Kidney glomerular epithelial cell (primary cell): ENCODE results near the gene KAT8.
A peak's percentile ranks its signal among the peaks of the same experiment; 100 is the strongest.
"Not testable (repeated sequence)": the region's sequence is repeated elsewhere in the genome, so short reads cannot be mapped to it uniquely, and the experiment has no call there.

ENCODE experiments used
- DNase-seq: peaks from one replicate; lab custom pipeline; 2025; lab: John Stamatoyannopoulos, UW

KAT8 gene

DNA sequence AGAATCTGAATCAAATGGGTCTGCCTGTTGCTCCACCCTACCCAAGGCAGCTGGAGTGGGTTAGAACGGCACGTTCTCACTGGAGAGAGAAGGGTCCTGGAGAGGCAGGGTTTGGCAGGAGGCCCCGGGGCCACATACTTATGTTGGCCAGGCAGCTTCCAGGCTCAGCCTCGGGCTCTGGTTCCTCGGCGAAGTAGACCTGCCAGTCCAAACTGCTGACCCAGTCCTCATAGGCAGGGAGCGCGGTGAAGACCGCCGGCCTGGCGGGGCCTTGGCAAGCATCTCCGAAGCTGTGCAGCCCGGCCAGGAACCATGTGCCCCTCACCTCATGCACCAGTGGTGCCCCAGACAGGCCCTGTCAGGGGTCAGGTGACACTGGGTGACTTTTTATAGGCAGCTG lies 33.5 kb upstream of the KAT8 start:
- no peak for DNase-seq

DNA sequence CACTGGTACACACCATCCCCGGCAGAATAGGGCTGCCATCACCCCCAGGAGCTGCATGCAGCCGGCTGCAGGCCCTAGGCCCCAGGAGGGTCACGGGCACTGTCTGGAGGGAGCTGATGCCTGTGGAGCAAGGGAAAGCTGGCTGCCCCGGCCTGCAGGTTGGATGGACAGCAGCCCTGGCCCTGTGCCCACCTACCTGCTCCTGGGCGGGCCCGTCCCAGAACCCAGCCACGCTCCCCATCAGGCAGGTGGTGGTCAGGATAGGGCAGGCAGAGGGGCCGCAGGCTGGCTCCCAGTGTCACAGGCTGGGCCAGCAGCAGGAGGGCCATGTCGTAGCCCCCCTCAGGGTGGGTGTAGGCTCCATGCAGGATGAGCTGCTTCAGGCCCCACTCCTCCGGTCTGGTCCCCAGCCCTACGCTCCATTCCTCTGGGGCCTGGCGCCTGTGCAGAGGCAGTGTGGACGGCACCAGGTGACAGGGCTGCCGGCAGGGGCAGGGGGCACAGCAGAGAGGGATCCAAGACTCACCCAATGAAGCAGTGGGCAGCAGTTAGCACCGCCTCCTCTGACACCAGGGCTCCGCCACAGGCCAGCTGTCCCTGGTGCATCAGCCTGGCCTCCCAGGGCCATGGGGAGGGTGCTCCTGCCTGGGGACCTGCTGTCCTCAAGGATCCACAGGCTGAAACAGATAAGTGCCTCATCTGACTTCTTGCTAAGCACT lies 32.7 kb upstream of the KAT8 start:
- no peak for DNase-seq

DNA sequence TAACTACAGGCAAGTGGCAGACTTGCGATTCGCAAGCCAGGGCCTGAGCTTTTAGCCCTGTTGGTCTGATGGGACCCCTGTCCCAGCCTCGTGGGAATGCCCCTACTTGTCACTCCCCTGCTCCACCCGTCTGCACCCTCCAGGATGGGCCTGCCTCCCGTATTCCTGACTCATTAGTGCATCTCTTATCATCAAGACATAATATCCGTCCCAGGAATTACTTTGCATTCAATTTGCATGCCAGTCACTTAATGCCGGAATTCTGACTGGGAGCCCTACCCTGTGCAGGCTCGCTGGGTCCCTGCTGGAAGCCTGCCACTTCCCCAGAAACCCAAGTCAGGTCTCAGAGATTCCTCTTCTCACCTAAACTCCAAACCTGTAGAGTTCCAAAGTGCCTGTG lies 32.1 kb upstream of the KAT8 start:
- DNase-seq, result no peak

DNA sequence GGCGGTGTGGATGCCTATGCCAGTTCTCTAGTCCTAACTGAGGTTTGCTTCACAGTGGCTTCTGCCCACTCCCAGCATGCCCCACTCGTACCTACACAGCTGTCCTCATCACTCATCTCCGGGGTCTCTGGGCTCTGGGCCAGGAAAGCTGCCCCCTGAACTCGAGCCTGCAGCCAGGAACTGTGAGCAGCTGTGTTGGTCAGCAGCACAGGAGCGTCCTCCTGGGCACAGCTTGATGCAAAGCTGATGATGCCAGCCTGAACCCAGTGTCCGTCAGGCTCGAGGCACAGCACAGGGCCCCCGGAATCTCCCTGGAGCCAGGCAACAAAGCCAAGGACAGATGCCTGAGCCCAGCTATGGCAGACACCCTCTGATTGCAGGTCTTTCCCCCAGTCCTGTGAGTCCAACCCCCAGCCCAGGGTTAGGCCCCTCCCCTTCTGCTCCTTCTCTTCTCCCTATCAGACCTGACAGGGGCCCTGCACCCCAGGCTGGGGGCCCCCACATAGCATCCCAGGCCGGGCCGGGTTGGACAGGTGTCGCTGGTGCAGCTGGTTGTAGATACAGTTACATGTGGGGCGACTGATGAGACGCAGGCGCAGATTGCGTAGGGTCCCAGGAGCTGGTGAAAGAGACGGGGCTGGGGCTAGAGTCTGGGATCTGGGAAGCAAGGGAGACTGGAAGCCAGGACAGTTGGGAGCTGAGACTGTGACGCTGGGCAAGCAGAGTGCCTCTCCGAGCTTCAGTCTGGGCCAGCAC lies 31.4 kb upstream of the KAT8 start:
- no peak for DNase-seq

DNA sequence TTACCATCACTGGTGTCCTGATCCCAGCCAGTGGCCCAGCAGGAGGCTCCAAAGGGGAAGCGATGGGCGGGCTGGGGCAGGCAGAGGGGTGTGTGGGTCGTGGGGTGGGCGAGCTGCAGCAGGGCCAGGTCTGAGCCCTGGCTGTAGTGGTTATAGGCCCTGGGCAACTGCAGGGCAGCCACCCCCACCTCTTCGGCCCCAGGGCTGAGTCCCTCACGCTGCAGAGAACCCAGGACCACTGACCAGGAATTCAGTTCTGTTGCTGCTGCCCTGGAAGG lies 30.9 kb upstream of the KAT8 start:
- DNase-seq, result no peak

DNA sequence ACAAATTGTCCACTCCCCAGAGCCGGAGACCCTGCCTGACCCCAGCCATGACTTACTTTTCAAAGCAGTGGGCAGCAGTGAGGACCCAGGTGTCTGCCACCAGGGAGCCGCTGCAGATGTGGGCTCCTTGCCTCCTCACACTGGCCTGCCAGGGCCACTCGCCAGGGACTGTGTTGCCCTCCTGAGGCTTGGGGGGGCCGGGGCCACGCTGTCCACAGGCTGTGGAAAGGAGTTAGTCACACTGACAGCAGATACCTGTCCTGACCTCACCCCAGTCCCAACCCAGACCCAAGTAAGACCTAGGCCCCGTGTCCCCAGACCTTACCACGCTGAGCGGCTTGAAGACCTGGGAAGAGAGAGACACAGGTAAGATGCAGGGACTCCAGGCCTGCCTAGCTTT lies 30.0 kb upstream of the KAT8 start:
- no peak for DNase-seq

DNA sequence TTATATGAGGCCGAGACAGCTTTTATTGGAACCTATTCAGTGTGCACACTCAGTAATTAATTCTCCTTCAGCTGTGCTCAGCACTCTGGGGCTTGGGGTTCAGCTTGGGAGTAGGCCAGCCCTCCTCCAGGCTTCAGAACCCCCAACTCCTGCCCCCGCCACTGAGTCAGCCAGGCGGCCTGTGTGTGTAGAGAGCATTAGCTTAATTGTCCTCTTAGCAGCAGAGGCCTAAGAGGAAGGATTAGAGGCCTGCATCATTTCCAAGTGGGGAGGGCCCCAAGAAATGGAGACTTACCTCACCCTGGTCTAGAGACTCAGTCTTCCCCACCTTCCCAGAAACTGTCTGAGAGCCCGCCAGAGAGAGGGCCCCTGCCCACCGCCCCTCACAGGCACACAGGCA lies 29.5 kb upstream of the KAT8 start:
- DNase-seq, result no peak

DNA sequence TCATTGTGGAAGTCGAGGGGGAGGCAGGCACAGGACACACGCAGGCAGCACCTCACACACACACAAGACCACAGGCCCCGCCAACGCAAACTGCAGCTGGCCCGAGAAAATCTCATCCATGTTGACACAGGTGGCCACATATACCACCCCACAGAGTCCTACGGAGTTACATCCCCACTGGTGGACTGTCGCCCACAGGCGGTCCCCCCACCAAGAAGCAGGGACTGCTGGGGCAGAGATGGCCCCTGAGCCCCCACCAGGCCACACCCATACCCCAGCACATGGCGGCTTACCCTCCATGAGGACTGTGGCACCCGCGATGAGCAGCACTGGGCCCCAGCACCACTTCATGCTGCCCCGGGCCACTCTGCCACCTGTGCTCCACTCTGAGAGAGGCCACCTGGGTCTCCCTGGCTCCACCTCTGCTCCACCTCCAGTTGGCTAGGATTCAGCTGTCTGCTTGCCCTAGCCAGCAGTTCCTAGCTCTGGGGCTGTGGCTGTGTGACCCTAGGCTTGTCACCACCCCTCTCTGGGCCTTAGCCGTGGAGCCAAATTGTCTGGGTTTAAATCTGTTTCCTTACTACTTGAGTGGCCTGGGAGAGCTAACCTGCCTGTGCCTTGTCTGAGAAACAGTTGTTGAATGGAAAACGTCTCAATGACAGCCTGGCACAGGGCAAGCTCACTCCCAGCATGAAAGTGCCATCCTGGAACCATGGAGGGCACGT lies 28.8 kb upstream of the KAT8 start, which contains the start of gene PRSS53:
PRSS53 (minus strand) TSS at position 485 of the 725 bp plus-strand sequence; CDS start at position 351, 134 bp downstream.
- no peak for DNase-seq

DNA sequence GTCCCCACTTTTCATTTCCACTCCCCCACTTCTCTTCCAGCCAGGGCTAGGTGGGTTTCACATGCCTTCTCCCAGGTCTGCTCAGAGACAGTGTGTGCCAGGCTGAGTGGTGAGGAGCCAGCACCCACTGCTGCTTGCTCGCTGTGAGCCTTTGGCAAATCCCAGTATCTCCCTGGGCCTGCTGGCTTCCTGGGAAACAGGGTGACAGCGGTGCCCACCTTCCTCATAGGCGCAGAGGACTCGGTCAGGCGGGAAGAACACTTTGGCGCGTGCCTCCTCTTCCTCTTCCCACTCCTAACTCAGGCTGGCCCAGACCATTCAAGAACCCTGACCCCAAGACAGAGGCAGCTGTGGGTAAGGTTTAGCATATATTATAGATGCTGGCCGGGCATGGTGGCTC lies 28.3 kb upstream of the KAT8 start:
- no peak for DNase-seq

DNA sequence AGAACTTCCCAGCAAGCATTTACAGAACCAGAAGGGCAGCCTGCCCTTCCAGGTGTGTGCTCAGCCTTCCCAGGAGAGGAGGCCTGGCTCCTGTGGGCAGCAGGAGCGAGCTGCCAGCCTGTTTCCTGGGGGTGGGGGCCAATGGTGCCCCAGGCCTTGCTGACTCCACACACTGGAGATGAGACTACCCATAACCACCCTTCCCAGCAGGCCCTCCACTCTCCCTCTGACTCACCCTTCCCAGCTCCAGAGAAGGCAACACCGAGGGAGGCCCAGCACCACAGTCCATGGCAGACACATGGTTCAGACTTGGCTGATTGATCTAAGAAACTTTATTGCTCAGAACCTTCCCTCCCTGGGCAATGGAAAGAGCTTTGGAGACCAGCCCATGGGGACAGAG lies 26.9 kb upstream of the KAT8 start:
- no peak for DNase-seq

DNA sequence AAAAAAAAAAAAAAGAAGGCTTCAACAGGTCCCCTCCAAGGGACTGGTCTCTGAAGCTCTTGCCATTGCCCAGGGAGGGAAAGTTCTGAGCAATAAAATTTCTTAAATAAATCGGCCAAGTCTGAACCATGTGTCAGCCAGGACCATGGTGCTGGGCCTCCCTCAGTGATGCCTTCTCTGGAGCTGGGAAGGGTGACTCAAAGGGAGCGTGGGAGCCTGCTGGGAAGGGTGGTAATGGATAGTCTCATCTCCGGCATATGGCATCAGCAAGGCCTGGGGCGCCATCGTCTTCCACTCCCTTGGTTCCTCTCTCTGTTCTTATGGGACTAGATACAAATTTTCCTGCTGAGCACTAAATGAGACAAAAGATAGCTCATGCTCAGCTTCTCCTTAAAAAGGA lies 25.1 kb upstream of the KAT8 start:
- DNase-seq, result no peak

DNA sequence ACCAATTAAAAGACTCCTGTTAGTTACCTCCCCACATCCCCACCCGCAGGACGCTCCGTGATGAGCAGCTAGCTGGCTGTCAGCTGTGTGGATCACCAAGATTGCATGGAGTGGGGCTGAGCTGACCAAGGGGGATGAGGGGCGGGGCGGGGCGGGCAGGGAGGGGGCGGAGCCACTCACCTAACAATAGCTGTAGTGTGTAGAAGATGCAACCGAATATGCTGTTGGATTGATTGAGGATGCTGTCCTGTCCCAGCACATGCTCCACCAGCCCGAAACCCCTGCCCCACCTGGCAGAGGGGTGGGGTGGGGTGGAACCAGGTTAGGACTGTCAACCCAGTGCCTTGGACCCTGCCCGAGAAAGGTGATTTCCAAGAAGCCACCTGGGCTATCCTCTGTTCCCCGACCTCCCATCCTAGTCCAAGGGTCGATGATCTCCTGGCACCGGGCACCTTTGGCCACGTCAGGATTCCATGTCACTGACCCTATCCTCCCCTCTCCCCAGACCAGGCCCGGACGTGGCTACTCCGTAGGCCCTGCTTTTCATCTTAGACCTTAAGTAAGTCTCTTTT lies 24.2 kb upstream of the KAT8 start:
- DNase-seq, result peak; percentile 5

DNA sequence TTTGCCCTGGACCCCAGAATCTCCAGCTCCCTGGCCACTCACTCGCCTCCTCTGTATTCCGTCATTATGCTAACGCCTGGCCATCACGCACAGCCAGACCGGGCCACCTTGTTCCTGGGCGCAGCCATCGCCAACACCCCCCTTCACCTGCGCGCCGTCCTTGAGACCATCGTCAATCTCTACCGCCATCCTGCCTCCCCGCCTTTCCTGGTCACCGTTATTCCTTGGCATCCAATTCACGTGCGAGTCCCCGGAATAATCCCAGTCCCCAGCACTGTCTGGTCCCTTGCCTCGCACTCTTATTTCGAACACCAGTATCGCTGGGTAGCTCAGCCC lies 23.4 kb upstream of the KAT8 start:
- peak; percentile 5 for DNase-seq

DNA sequence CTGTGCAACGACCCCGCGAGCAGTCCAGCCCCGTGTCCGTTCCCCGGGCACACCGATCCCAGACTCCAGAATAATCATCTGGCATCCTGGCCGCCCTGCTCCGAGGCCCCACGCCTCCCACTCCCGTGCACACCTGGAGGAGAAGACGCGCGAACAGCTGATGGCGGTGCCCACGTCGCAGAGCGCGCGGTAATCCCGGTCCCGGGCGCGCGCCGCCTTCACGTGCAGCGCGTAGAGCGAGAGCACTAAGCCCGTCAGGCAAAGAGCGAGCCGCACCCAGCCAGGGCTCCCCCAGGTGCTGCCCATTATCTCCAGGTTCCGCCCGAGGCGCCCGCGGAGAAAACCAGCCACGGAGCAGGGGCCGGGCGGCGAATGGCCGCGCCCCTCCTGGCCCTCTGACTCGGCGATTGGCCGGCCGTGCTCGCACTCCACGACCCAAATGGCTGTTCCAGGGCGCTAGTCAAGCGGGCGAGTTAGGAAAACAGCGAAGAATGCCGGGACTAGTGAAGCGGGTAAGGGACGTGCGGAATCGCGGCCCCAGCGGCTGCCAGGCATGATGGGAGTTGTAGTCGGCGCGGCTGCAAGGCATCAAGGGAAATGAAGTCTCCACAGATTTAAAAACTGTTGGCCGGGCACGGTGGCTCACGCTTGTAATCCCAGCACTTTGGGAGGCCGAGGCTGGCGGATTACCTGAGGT lies 22.9 kb upstream of the KAT8 start, which contains the start of gene VKORC1:
VKORC1 (minus strand) TSS at position 374 of the 697 bp plus-strand sequence; CDS start at position 306, 68 bp downstream.
- peak; percentile 95 for DNase-seq

DNA sequence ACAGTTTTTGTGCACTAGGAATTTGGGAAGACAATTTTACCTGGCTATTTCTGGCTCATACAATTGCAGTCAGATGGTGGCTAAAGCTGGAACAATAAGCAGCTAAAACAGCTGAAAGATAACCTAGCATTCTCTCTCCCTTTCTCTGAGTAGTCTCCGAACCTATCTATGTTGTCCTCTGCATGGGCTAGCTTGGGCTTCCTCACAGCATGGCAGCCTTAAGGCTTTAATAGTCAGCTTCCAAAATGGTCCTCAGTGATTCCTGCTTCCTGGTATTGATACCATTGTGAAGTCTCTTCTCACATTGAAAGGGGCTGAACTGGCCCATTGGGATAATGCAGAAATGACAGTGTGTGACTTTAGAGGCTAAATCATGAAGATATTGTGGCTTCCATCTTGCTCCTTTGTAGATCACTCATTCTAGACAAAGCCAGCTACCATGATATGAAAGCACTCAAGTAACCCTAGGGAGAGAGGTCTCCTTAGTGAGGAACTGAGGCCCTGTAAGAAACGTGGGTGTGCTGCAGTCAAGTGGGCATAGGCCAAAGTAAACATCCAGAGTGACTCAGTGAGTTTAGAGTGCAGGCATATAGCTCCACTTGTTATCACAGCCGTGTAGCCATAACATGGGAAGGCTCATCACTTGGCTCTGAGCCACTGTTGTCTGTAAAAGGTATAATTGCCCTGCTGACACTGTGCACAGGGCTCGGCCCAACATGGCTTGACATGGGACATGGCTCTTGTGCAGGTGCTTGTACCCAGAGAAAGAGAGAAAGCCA lies 17.4 kb upstream of the KAT8 start:
- peak; percentile 20 for DNase-seq

DNA sequence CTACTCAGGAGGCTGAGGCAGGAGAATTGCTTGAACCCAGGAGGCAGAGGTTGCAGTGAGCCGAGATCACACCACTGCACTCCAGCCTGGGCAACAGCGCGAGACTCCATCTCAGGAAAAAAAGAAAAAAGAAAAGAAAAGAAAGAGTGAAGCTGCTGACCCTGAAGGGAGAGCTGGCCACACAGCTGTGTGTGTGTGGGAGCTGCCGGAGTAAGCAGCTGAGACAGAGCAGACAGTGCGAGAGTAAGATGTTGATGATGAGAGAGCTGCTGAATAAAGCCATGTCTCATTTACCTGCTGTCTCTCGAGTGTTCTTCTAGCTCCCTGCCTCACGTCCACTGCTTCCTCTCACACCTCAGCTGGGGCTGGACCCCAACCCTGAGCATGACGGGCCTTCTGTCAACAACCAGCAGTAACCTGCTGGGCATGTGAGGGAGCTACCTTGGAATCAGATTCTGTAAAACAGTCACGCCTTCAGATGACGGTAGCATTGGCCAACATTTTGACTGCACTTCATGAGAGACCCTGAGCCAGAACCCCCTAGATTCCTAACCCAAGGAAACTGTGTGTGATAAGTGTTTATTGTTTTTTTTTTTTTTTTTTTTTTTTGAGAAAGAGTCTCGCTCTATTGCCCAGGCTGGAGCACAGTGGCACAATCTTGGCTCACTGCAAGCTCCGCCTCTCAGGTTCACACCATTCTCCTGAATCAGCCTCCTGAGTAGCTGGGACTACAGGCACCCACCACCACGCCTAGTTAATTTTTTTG lies 16.4 kb upstream of the KAT8 start:
- DNase-seq, result not testable (repeated sequence)

DNA sequence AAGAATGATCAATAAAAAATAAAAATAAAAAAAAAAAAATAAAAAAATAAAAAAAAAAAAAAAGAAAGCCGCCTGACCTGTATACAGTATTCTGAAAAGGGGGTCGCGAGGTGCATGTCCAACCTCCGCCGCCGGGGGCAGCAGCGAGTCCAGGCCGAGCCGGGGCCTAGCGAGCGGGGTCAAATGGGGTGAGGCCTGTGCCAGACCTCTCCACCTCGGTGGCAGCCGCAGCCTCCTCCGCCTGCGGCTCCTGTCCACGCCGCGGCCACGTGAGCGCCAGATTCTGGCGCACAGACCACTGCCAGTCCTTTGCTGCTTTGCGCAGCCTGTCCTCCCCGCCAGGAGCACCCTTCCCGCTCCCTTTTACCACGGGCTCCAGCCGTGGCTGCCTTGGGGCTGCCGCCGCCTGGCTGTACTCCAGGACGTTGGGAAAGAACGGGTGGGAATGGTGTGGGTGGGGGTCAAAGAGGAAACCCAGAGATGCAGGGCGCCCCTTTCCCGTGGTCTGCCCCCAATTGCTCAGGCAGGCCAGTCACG lies 11.7 kb upstream of the KAT8 start:
- DNase-seq, result peak; percentile 19

DNA sequence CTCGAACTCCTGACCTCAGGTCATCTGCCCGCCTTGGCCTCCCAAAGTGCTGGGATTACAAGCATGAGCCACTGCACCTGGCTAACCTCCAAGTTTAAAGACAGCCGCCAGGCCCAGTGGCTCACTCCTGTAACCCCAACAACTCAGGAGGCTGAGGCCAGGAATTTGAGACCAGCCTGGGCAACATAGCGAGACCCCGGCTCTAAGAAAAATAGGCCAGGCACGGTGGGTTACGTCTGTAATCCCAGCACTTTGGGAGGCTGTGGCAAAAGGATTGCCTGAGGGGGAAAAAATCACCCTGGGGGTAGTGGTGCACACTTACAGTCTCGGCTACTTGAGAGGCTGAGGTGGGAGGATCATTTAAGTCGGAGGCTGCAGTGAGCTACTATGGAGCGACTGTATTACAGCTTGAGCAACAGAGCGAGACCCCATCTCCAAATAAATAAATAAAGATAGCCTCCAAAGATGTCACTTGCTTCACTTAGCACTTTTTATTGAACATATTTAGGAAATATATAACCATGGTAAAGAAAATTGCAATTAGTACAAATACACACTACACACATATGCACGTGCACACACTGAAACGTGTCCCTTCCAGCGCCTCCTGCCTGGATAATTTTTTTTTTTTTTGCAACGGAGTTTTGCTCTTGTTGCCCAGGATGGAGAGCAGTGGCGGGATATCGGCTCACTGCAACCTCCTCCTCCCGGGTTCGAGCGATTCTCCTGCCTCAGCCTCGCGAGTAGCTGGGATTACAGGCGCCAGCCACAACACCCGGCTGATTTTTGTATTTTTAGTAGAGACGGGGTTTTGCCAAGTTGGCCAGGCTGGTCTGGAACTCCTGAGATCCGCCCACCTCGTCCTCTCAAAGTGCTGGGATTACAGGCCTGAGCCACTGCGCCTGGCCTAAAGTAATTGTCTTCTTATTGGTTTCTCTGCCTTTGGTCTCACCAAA lies 10.7 kb upstream of the KAT8 start:
- DNase-seq, result no peak

DNA sequence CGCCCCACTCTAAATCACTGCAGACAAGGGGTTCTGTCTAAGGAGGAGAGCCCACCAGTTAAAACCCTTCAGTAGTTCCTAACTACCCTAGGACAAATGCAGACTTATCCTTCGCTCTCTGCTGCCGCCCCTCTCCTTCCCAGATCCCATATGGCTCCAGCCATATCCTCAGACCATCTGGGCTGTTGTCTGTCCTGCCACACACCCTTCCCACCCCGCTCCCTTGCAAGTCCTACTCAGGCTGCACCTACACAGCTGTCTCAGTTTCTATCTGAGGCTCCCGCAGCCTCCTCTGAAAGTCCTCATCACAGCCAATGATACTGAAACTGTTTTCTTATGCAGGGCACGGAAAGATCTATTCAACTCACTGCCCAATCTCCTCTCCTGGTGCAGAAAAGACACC lies 10.0 kb upstream of the KAT8 start:
- DNase-seq, result no peak
